Measurements from ENCODE around the gene PRKCE. TPM values are rescaled to one million over a fixed set of nuclear protein-coding genes. Genes with fewer than 3 reads are reported as not detected.

PRKCE gene
- total and polyA plus RNA-seq, 2 experiments from 2014 or later, result 0.94 to 1.2 TPM

- TF ChIP-seq REST (IDR thresholded peaks at IDR 0.05; ENCODE audit: unreplicated experiment), result no peak
- TF ChIP-seq NANOG (IDR thresholded peaks at IDR 0.05; ENCODE audit: borderline replicate concordance), result no peak
- no peak for TF ChIP-seq JUNB (IDR thresholded peaks at IDR 0.05; ENCODE audit: unreplicated experiment)
- no peak for TF ChIP-seq STAT1 (IDR thresholded peaks at IDR 0.05; ENCODE audit: unreplicated experiment)
- TF ChIP-seq POLR2AphosphoS5 (IDR thresholded peaks at IDR 0.05; ENCODE audit: low read depth), result no peak
- TF ChIP-seq CTCF (conservative IDR thresholded peaks at IDR 0.05; ENCODE audit: low read depth in 2 of 2), result no peak
- TF ChIP-seq ZNF331 (CRISPR knock-in tag; IDR thresholded peaks at IDR 0.05; ENCODE audit: low read depth), result no peak
Measured at GRCh38 chr2:45799679-45800381, 148.4 kb downstream of the PRKCE start (continued).

DNA sequence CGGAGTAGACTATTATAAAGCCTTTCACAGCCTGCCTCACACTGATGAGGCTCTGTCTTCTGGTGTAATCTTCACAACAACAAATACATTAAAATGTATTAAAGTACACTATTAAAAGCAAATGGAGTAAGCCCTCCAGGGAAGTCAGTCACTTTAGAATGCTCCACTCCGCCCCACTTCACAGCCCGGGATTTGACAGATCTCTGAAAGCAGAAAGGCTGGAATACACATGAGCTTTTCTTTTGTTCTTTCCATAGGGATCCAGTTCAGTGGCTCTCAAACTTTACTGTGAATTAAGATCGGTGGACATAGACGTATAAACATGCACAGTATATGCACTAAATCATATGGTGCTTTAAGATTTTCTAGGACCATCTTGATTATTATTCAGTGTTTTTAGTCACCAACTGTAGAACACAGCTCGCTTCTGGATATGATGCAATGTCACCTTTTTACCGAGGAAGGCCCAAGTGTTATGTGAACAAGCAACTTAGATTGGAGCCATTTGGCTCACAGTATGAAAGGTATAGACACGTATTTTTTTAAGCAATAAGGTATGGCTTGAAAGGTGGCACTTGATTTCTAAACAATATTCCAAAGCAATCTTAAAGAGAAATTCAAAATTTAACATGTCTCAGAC lies 151.1 kb downstream of the PRKCE start:
- Mint-ChIP-seq H3K36me3 (ENCODE audit: low read depth) (no peaks in the 10 kb centered on the region), H3K4me3 (no peak overlapping the region), H3K4me1 (peaks cover 6% of the 10 kb centered on the region; the same call in 2 of the 3 replicates), H3K27ac (no peak overlapping the region), H3K27me3 (ENCODE audit: insufficient read depth, low read depth, poor library complexity) (no peaks in the 10 kb centered on the region), H3K9me3 (no peaks in the 10 kb centered on the region; the same call in 2 of the 3 replicates)
- no peak overlapping the region for H3K4me3 ChIP-seq
- H3K9me2 ChIP-seq (ENCODE audit: insufficient read depth), result 0 out of 2 replicates have a peak, but pooled peaks cover 1% of the 10 kb centered on the region
- no peaks in the 10 kb centered on the region for H3K27me3 ChIP-seq (ENCODE audit: insufficient read depth)
- no peaks in the 10 kb centered on the region for H3F3A ChIP-seq (replicated peaks; ENCODE audit: low read depth)
- no peak overlapping the region for H3K27ac ChIP-seq (ENCODE audit: low read depth)
- H3K4me2 ChIP-seq, result no peak overlapping the region
- ATAC-seq, result no peak
- H4K20me1 ChIP-seq (replicated peaks; ENCODE audit: insufficient read depth), result no peaks in the 10 kb centered on the region
- no peaks in the 10 kb centered on the region for H3K79me2 ChIP-seq (replicated peaks; ENCODE audit: insufficient read depth)
- H3K36me3 ChIP-seq (ENCODE audit: insufficient read depth), result no peaks in the 10 kb centered on the region
- H2AFZ ChIP-seq, result no peak overlapping the region
- no peaks in the 10 kb centered on the region for H3K4me1 ChIP-seq (ENCODE audit: insufficient read depth)
- no peak for DNase-seq (ENCODE audit: low spot score)
- TF ChIP-seq NANOG (IDR thresholded peaks at IDR 0.05; ENCODE audit: borderline replicate concordance), result no peak
